Measurements from ENCODE around the gene SPIN2B.

The SPIN2B gene

GRCh38 chrX:57083143-57083542 is 38.2 kb downstream of the SPIN2B start:
- no peak overlapping the region for H3K4me2 ChIP-seq (ENCODE audit: low read depth, low read length)
- TF ChIP-seq EZH2phosphoT487 (IDR thresholded peaks at IDR 0.05; ENCODE audit: low read length) (no peak), EZH2 (optimal IDR thresholded peaks at IDR 0.05; ENCODE audit: low read depth, low read length) (no peak), CTCF (IDR thresholded peaks at IDR 0.05; ENCODE audit: low read length) (no peak)
- H3K9ac ChIP-seq (ENCODE audit: low read length), result no peak overlapping the region
- no peak for DNase-seq
- no peaks in the 10 kb centered on the region for H3K9me3 ChIP-seq (replicated peaks; ENCODE audit: insufficient read depth, low read length)
- no peaks in the 10 kb centered on the region for H3K79me2 ChIP-seq (ENCODE audit: low read length)
- H2AFZ ChIP-seq (ENCODE audit: low read length), result no peak overlapping the region
- H3K36me3 ChIP-seq (replicated peaks; ENCODE audit: insufficient read depth, low read length), result no peaks in the 10 kb centered on the region
- no peaks in the 10 kb centered on the region for H3K27me3 ChIP-seq (replicated peaks; ENCODE audit: insufficient read depth, low read length)
- no peaks in the 10 kb centered on the region for H3K9me2 ChIP-seq (replicated peaks; ENCODE audit: insufficient read depth, low read length)
- no peak overlapping the region for H3K4me3 ChIP-seq (ENCODE audit: low read length)
- H3K4me1 ChIP-seq (ENCODE audit: low read length), result no peaks in the 10 kb centered on the region
- H4K20me1 ChIP-seq (ENCODE audit: insufficient read depth, low read length), result no peaks in the 10 kb centered on the region
- no peak overlapping the region for H3K27ac ChIP-seq (ENCODE audit: low read length)
- no peaks in the 10 kb centered on the region for H3F3A ChIP-seq (ENCODE audit: insufficient read depth, low read length)

GRCh38 chrX:57074458-57074857 is 46.9 kb downstream of the SPIN2B start:
- Histone ChIP-seq H3K4me3 (ENCODE audit: low read length) (no peak overlapping the region), H3K9me3 (replicated peaks; ENCODE audit: insufficient read depth, low read length) (no peaks in the 10 kb centered on the region), H3K36me3 (replicated peaks; ENCODE audit: insufficient read depth, low read length) (no peaks in the 10 kb centered on the region), H3F3A (ENCODE audit: insufficient read depth, low read length) (no peaks in the 10 kb centered on the region), H3K4me2 (ENCODE audit: low read depth, low read length) (no peak overlapping the region), H3K9me2 (replicated peaks; ENCODE audit: insufficient read depth, low read length) (no peaks in the 10 kb centered on the region), H3K9ac (ENCODE audit: low read length) (no peak overlapping the region), H3K4me1 (ENCODE audit: low read length) (no peaks in the 10 kb centered on the region), H2AFZ (ENCODE audit: low read length) (no peak overlapping the region), H3K27me3 (replicated peaks; ENCODE audit: insufficient read depth, low read length) (no peaks in the 10 kb centered on the region), H3K79me2 (ENCODE audit: low read length) (no peaks in the 10 kb centered on the region), H3K27ac (ENCODE audit: low read length) (no peak overlapping the region), H4K20me1 (ENCODE audit: insufficient read depth, low read length) (no peaks in the 10 kb centered on the region)
- no peak for DNase-seq
- TF ChIP-seq EZH2 (optimal IDR thresholded peaks at IDR 0.05; ENCODE audit: low read depth, low read length), result no peak
- TF ChIP-seq EZH2phosphoT487 (IDR thresholded peaks at IDR 0.05; ENCODE audit: low read length), result no peak
- no peak for TF ChIP-seq CTCF (IDR thresholded peaks at IDR 0.05; ENCODE audit: low read length)

GRCh38 chrX:57070185-57070984 is 51.0 kb downstream of the SPIN2B start:
- H3K27me3 ChIP-seq (replicated peaks; ENCODE audit: insufficient read depth, low read length), result no peaks in the 10 kb centered on the region
- H3K4me3 ChIP-seq (ENCODE audit: low read length), result no peak overlapping the region
- H4K20me1 ChIP-seq (ENCODE audit: insufficient read depth, low read length), result no peaks in the 10 kb centered on the region
- H3K4me2 ChIP-seq (ENCODE audit: low read depth, low read length), result no peak overlapping the region
- H3K36me3 ChIP-seq (replicated peaks; ENCODE audit: insufficient read depth, low read length), result no peaks in the 10 kb centered on the region
- no peaks in the 10 kb centered on the region for H3K9me3 ChIP-seq (replicated peaks; ENCODE audit: insufficient read depth, low read length)
- no peak for DNase-seq
- TF ChIP-seq EZH2 (optimal IDR thresholded peaks at IDR 0.05; ENCODE audit: low read depth, low read length), result no peak
- TF ChIP-seq CTCF (IDR thresholded peaks at IDR 0.05; ENCODE audit: low read length), result no peak
- TF ChIP-seq EZH2phosphoT487 (IDR thresholded peaks at IDR 0.05; ENCODE audit: low read length), result no peak
- H3K9me2 ChIP-seq (replicated peaks; ENCODE audit: insufficient read depth, low read length), result no peaks in the 10 kb centered on the region
- no peak overlapping the region for H2AFZ ChIP-seq (ENCODE audit: low read length)
- H3K27ac ChIP-seq (ENCODE audit: low read length), result no peak overlapping the region
- H3F3A ChIP-seq (ENCODE audit: insufficient read depth, low read length), result no peaks in the 10 kb centered on the region
- H3K9ac ChIP-seq (ENCODE audit: low read length), result no peak overlapping the region
- H3K79me2 ChIP-seq (ENCODE audit: low read length), result no peaks in the 10 kb centered on the region
- no peaks in the 10 kb centered on the region for H3K4me1 ChIP-seq (ENCODE audit: low read length)

All from MM.1S (cell line).